ENCODE results near the gene ASB1.

Gene ASB1

DNA sequence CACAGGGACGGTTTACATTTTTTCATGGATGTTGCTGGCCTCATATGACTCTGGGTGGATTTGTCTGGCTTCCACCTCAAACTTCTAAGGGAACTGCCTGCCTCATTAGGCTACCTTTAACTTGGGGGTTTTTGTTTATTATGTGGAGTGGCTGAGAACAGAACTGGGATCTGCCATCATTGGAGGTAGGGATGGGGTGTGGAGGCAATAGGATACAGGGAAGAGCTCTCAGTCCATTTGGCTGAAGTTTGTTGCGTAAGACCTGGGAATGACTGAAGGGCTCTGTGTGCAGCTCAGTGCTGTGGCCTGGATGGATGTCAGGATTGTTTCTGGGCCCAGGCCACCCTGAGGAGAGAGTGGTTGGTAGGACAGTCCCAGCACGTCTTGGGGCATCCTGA is 31.2 kb downstream of the ASB1 start:
- TF ChIP-seq, protein P1, sequence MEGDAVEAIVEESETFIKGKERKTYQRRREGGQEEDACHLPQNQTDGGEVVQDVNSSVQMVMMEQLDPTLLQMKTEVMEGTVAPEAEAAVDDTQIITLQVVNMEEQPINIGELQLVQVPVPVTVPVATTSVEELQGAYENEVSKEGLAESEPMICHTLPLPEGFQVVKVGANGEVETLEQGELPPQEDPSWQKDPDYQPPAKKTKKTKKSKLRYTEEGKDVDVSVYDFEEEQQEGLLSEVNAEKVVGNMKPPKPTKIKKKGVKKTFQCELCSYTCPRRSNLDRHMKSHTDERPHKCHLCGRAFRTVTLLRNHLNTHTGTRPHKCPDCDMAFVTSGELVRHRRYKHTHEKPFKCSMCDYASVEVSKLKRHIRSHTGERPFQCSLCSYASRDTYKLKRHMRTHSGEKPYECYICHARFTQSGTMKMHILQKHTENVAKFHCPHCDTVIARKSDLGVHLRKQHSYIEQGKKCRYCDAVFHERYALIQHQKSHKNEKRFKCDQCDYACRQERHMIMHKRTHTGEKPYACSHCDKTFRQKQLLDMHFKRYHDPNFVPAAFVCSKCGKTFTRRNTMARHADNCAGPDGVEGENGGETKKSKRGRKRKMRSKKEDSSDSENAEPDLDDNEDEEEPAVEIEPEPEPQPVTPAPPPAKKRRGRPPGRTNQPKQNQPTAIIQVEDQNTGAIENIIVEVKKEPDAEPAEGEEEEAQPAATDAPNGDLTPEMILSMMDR (IDR thresholded peaks at IDR 0.05; ENCODE audit: borderline replicate concordance, control extremely low read depth, extremely low read depth, insufficient read depth, missing control alignments) = no peak
- DNase-seq (ENCODE audit: low spot score) = no peak
- in situ Hi-C loops (cut with MboI; ENCODE audit: low sequenced_read_pairs, unreplicated experiment) = no loop called here

DNA sequence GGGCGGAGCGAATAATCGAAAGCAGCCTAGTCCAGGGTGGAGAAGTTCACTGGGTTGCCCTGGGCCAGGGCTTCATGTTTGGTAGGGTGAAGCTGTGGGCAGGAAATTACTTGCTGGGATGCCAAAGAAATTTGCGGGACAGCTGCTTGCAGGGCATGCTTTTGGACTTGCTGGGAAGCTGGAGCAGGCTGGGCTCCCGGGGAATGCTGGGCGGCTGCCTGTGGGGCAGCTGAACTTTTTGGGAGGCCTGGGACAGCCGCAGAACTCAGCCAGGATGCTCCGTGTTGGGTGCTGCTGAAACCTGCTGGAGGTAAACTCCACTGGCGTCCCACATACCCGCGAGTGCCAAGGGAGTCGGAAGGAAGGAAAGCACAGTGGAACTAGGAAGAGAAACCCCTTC is 31.9 kb downstream of the ASB1 start:
- TF ChIP-seq, protein P1 (IDR thresholded peaks at IDR 0.05; ENCODE audit: borderline replicate concordance, control extremely low read depth, extremely low read depth, insufficient read depth, missing control alignments) = no peak
- in situ Hi-C loops (cut with MboI; ENCODE audit: low sequenced_read_pairs, unreplicated experiment) = no loop called here
- DNase-seq (ENCODE audit: low spot score) = no peak

- in situ Hi-C loops (cut with MboI; ENCODE audit: low sequenced_read_pairs, unreplicated experiment) = no loop called here
- DNase-seq (ENCODE audit: low spot score) = no peak
- TF ChIP-seq, protein P1 (IDR thresholded peaks at IDR 0.05; ENCODE audit: borderline replicate concordance, control extremely low read depth, extremely low read depth, insufficient read depth, missing control alignments) = no peak
Observed at GRCh38 chr2:238459081-238459629, 32.4 kb downstream of the ASB1 start.

- DNase-seq (ENCODE audit: low spot score) = no peak
- TF ChIP-seq, protein P1 (IDR thresholded peaks at IDR 0.05; ENCODE audit: borderline replicate concordance, control extremely low read depth, extremely low read depth, insufficient read depth, missing control alignments) = no peak
- in situ Hi-C loops (cut with MboI; ENCODE audit: low sequenced_read_pairs, unreplicated experiment) = no loop called here
Observed at GRCh38 chr2:238461051-238461450, 34.3 kb downstream of the ASB1 start.

DNA sequence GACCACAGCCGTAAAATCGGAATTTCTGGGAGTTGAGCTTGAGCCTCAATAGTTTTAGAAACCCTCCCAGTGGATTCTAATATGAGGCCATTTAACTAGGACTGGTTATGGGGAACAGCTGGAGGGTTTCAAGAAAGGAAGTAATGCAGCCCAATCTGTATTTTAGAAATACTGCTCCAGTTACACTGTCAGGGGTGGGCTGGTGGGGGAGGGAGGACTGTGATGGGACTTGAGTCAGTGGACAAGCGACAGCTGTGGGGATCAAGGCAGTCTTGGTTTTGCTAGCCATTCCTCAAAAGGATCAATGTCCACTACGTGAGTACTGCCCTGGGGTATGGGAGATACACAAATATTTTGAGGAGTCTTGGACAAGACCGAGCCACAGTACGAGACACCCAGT is 34.8 kb downstream of the ASB1 start:
- DNase-seq (ENCODE audit: low spot score) = no peak
- TF ChIP-seq, protein P1 (IDR thresholded peaks at IDR 0.05; ENCODE audit: borderline replicate concordance, control extremely low read depth, extremely low read depth, insufficient read depth, missing control alignments) = no peak
- in situ Hi-C loops (cut with MboI; ENCODE audit: low sequenced_read_pairs, unreplicated experiment) = no loop called here

DNA sequence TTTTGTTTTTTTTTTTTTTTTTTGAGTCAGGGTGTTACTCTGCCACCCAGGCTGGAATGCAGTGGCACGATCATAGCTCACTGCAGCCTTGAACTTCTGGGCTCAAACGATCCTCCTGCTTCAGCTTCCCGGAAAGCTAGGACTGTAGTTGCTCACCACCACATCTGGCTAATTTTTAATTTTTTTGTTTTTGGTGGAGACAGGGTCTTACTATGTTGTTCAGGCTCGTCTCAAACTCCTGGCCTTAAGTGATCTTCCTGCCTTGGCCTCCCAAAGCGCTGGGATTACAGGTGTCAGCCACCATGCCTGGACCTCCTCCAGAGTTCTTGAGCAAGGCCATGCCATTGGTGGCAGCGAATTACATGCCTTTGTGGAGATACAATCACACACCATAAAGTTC is 35.2 kb downstream of the ASB1 start:
- in situ Hi-C loops (cut with MboI; ENCODE audit: low sequenced_read_pairs, unreplicated experiment) = no loop called here
- TF ChIP-seq, protein P1 (IDR thresholded peaks at IDR 0.05; ENCODE audit: borderline replicate concordance, control extremely low read depth, extremely low read depth, insufficient read depth, missing control alignments) = no peak
- DNase-seq (ENCODE audit: low spot score) = no peak

Data from GM13976 (cell line).